Subcutaneous abdominal adipose tissue (tissue), 5 donors: ENCODE measurements around the gene DNAJC28.

ENCODE experiments used
- H3K27ac ChIP-seq: one replicate; pipeline ENCODE4 v1.7.0; 2013; ENCODE audit warnings: low read depth, mild to moderate bottlenecking, inconsistent platforms, low read length, moderate library complexity
- H3K27me3 ChIP-seq, 5 donors: one replicate each; pipeline ENCODE4 v1.7.0; 2013; ENCODE audit warnings: low read length in 5 of 5, inconsistent platforms in 1 of 5; ENCODE audit not compliant: control insufficient read depth in 5 of 5, insufficient read depth in 4 of 5
- H3K36me3 ChIP-seq, 5 donors: one replicate each; pipeline ENCODE4 v1.7.0; 2013; ENCODE audit warnings: low read length in 5 of 5; ENCODE audit not compliant: control insufficient read depth in 5 of 5, insufficient read depth in 5 of 5
- H3K4me1 ChIP-seq, 5 donors: one replicate each; pipeline ENCODE4 v1.7.0; 2013; ENCODE audit warnings: low read length in 5 of 5, mild to moderate bottlenecking in 3 of 5, moderate library complexity in 1 of 5; ENCODE audit not compliant: control insufficient read depth in 5 of 5, insufficient read depth in 5 of 5
- H3K4me3 ChIP-seq, 5 donors: one replicate each; pipeline ENCODE4 v1.7.0; 2013; ENCODE audit warnings: low read length in 5 of 5, low read depth in 1 of 5
- H3K9ac ChIP-seq, 5 donors: one replicate each; pipeline ENCODE4 v1.7.0; 2013; ENCODE audit warnings: low read length in 5 of 5, mild to moderate bottlenecking in 4 of 5, moderate library complexity in 3 of 5
- H3K9me3 ChIP-seq, 5 donors: one replicate each; pipeline ENCODE4 v1.7.0; 2013; ENCODE audit warnings: low read length in 5 of 5; ENCODE audit not compliant: control insufficient read depth in 5 of 5
- donor health status: healthy.
- donor health status: healthy.
- donor health status: healthy.
- donor health status: healthy.
- donor health status: healthy.

DNAJC28 gene

GRCh38 chr21:33488936-33489335 is 2.6 kb downstream of the DNAJC28 start:
- no peak overlapping the region for H3K9ac ChIP-seq
- no peaks in the 10 kb centered on the region for H3K9me3 ChIP-seq
- no peak overlapping the region for H3K4me3 ChIP-seq
- no peaks in the 10 kb centered on the region for H3K36me3 ChIP-seq
- H3K4me1 ChIP-seq = peaks cover 0 to 15% (median 13%) of the 10 kb centered on the region in 5 donors
- no peak overlapping the region for H3K27ac ChIP-seq
- no peaks in the 10 kb centered on the region for H3K27me3 ChIP-seq

- Histone ChIP-seq H3K27ac (no peak overlapping the region), H3K4me3 (no peak overlapping the region), H3K9me3 (no peaks in the 10 kb centered on the region), H3K27me3 (no peaks in the 10 kb centered on the region), H3K9ac (no peak overlapping the region), H3K36me3 (no peaks in the 10 kb centered on the region), H3K4me1 (peaks cover 0 to 15% (median 13%) of the 10 kb centered on the region in 5 donors)
Measured at GRCh38 chr21:33487996-33488395, 3.5 kb downstream of the DNAJC28 start.

- Histone ChIP-seq H3K27me3 (no peaks in the 10 kb centered on the region), H3K9ac (no peak overlapping the region), H3K4me3 (no peak overlapping the region), H3K4me1 (peaks cover 0 to 19% (median 17%) of the 10 kb centered on the region in 5 donors), H3K9me3 (no peaks in the 10 kb centered on the region), H3K36me3 (no peaks in the 10 kb centered on the region), H3K27ac (no peak overlapping the region)
Measured at GRCh38 chr21:33481314-33481943, 10.1 kb downstream of the DNAJC28 start.

- Histone ChIP-seq H3K27me3 (no peaks in the 10 kb centered on the region), H3K27ac (peak overlapping the region; percentile 78), H3K9me3 (no peaks in the 10 kb centered on the region), H3K4me1 (peaks cover 0 to 19% (median 17%) of the 10 kb centered on the region in 5 donors), H3K4me3 (peak overlapping the region; percentile 84 to 93 (median 86)), H3K9ac (peak overlapping the region; percentile 86 to 96 (median 87)), H3K36me3 (no peaks in the 10 kb centered on the region)
Measured at GRCh38 chr21:33480481-33481103, 10.9 kb downstream of the DNAJC28 start.

GRCh38 chr21:33479679-33480480 is 11.6 kb downstream of the DNAJC28 start, which contains the start of gene TMEM50B:
TMEM50B (minus strand) TSS chr21:33479974; CDS start chr21:33468885, 11,089 bp downstream.
- H3K9ac ChIP-seq = peak within 1 kb of the TSS; percentile 87 to 96 (median 89)
- H3K4me1 ChIP-seq = peaks cover 0 to 19% (median 17%) of the 10 kb centered on the region in 5 donors
- no peaks in the 10 kb centered on the region for H3K9me3 ChIP-seq
- no peaks in the 10 kb centered on the region for H3K36me3 ChIP-seq
- peak within 1 kb of the TSS; percentile 94 for H3K27ac ChIP-seq
- peak within 1 kb of the TSS; percentile 89 to 95 (median 90) for H3K4me3 ChIP-seq
- H3K27me3 ChIP-seq = no peaks in the 10 kb centered on the region

- Histone ChIP-seq H3K9ac (peak overlapping the region; percentile 39 to 89 (median 84)), H3K4me1 (peaks cover 0 to 19% (median 17%) of the 10 kb centered on the region in 5 donors), H3K27ac (peak overlapping the region; percentile 94), H3K9me3 (no peaks in the 10 kb centered on the region), H3K4me3 (peak overlapping the region; percentile 89 to 95 (median 90)), H3K36me3 (no peaks in the 10 kb centered on the region), H3K27me3 (no peaks in the 10 kb centered on the region)
Measured at GRCh38 chr21:33478935-33479678, 12.4 kb downstream of the DNAJC28 start.

GRCh38 chr21:33478182-33478581 is 13.3 kb downstream of the DNAJC28 start:
- H3K9me3 ChIP-seq = no peaks in the 10 kb centered on the region
- peak overlapping the region; percentile 89 to 95 (median 90) for H3K4me3 ChIP-seq
- H3K9ac ChIP-seq = peak overlapping the region in 3 of 5 donors; percentile 84 to 89 (median 89)
- no peak overlapping the region for H3K27ac ChIP-seq
- no peaks in the 10 kb centered on the region for H3K36me3 ChIP-seq
- no peaks in the 10 kb centered on the region for H3K27me3 ChIP-seq
- H3K4me1 ChIP-seq = peaks cover 0 to 19% (median 17%) of the 10 kb centered on the region in 5 donors

- Histone ChIP-seq H3K27ac (no peak overlapping the region), H3K4me3 (no peak overlapping the region), H3K9ac (no peak overlapping the region), H3K36me3 (no peaks in the 10 kb centered on the region), H3K4me1 (peaks cover 0 to 19% (median 17%) of the 10 kb centered on the region in 5 donors), H3K27me3 (no peaks in the 10 kb centered on the region), H3K9me3 (no peaks in the 10 kb centered on the region)
Measured at GRCh38 chr21:33477066-33477465, 14.4 kb downstream of the DNAJC28 start.

GRCh38 chr21:33473344-33473743 is 18.2 kb downstream of the DNAJC28 start:
- H3K9ac ChIP-seq = no peak overlapping the region
- peaks cover 0 to 4% (median 2%) of the 10 kb centered on the region in 5 donors for H3K4me1 ChIP-seq
- no peaks in the 10 kb centered on the region for H3K27me3 ChIP-seq
- no peaks in the 10 kb centered on the region for H3K9me3 ChIP-seq
- no peak overlapping the region for H3K4me3 ChIP-seq
- no peak overlapping the region for H3K27ac ChIP-seq
- no peaks in the 10 kb centered on the region for H3K36me3 ChIP-seq
